HG02852 (cell line): Measurements from ENCODE around the gene UAP1.

ENCODE experiments used
- ATAC-seq: cut with Tn5 transposase; IDR thresholded peaks from one replicate; pipeline ENCODE4 v1.9.1; 2021; ENCODE audit warnings: mild to moderate bottlenecking, moderate library complexity; ENCODE audit not compliant: unreplicated experiment

UAP1 gene

DNA sequence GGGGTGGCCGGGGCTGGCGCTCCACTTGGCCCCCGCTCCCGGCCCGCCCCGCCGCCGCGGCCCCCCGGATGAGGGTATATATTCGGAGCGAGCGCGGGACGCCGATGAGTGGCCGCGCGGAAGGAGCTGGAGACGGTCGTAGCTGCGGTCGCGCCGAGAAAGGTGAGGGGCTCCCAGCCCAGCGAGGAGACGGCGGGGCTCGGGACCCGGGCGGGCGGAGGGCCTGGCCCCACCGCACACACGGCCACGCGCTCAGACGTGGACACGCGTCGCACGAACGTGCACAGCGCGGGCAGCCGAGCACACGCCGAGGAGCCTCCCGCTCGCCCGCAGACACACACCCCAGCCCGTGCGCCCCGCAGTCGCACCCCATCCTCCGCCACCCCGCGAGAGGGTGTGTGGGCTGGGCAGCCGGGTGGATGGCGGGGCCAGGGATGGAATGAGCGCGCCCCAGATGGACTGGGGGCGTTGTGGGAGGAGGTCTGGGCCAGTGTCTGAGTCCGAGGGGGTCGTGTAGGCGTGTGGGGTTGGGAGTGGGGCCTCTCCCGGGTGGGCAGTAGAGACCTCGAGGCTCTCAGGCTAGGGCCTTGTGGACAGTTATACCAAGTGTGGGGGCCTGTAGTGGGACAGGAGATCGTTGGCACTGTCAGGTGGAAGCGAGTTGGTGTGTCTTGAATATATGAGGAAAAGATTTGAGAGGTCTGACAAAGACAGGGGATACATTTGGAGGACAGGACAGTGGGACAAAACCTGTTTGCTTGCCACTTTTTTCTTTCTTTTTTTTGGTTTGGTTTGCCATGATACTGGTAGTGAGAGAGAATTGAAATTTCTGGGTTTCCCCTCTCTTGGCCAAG, at the start of gene UAP1:
Gene UAP1 (plus strand): TSS at position 107 of the 854 bp plus-strand sequence. CDS start 4,347 bp downstream, outside the sequence.
- peak; percentile 34 for ATAC-seq

DNA sequence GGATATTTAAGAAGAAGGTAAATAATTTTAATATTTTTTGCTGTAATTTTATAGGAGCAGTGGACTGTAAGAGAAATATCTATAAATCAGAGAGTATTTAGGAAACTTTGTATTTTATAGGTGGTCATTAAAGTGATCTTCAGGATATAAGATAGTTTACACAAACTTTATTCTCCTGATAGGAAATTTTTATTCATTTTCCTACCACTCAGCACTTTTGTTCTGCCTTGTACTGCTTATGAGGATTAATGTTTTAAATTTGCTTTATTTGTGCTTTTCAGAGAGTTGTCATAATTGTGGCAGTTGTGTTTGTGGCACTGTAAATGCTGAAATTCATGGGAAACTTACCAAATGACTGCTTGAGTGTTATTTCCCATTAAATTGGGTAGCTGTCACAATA, 34.2 kb upstream of the UAP1 start:
- ATAC-seq = no peak

GRCh38 chr1:162530307-162530987, 31.1 kb upstream of the UAP1 start:
- peak; percentile 95 for ATAC-seq

- no peak for ATAC-seq
Observed at GRCh38 chr1:162530988-162531319, 30.6 kb upstream of the UAP1 start.

GRCh38 chr1:162535501-162535900, 26.0 kb upstream of the UAP1 start:
- no peak for ATAC-seq

GRCh38 chr1:162536511-162536910, 25.0 kb upstream of the UAP1 start:
- no peak for ATAC-seq

GRCh38 chr1:162537216-162537615, 24.3 kb upstream of the UAP1 start:
- no peak for ATAC-seq

DNA sequence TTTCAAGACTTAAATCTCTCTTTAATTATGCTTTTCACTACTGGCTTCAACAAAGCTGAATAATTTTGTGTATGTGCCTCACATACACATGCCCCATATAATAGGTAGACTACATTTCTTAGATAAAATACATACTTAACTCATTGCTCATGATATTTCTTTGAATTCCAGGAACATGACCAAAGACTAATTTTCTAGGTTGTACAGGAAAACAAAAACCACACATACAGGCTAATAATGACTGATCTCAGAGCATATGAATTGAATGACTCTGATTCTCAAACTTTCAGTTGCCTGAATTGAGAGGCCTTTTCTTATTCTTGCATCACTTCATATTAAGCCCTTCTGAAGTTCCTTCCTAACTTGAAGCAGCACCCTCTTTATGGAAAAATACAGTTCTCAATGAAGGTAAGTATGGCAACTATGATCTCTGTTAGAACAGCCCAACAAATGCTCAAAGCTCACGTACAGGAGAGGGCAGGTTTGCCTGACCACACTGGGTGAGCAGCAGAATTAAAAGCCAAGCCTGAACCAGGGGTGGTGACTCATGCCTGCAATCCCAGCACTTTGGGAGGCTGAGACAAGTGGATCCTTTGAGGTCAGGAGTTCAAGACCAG, 22.6 kb upstream of the UAP1 start:
- ATAC-seq = no peak

DNA sequence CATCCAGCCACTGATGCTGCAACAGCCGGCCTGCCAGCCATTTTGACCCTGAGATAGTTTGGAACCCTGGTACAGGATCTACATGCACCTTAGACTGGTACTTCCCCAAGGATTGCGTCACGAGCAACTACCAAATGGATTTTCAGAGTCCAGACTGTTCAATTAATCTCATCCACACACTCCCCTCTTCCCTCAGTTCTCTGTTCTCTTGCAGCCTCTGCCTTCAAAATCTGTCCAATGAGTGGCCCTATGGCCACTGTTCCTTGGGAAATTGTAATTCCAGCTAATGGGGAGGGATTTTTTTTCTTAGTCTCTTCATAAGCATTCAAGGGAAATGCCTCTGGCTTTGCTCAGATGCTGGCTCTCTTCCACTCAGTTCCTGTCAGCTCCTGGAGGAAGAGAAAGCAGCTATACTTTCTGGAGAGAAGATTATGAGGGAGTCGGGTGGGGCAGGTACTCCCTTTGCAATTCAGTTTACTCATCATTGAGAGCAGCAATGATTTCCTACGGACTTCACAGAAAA, 19.8 kb upstream of the UAP1 start:
- ATAC-seq = no peak

GRCh38 chr1:162543228-162543627, 18.3 kb upstream of the UAP1 start:
- ATAC-seq = no peak

DNA sequence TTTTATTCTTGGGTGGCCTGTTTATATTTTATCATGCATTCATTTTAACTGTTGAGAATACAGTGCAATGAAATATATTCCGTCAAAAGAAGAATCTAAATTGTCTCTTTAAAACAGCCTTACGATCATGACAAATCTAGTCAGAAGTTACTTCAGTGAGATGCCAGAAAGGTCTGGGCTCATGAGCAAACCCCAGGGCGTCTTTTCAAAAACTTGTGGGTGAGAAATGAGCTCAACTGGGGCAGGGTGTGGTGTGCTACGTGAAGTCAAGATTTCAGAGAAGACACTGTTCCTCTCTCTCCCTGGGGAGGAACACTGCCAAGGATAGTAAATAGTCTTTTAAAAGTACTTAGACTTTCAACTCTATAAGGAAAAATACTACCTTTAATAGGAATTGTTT, 13.4 kb upstream of the UAP1 start:
- ATAC-seq = no peak

DNA sequence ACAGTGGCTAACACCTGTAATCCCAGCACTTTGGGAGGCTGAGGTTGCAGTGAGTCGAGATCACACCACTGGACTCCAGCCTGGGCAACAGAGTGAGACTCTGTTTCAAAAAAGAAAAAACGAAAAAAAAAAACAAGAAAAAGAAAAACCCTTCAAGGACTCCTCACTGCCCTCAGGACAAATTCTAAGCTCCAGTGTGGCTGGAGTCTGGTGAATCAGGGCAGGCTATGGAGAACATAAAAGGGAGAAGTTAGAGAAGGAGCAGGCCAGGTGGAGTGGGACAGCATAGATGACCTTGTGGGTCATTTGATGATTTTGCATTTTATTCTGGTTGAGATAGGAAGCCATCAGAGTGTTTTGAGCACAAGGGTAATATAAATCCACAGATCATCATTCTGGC, 12.5 kb upstream of the UAP1 start:
- ATAC-seq = no peak

DNA sequence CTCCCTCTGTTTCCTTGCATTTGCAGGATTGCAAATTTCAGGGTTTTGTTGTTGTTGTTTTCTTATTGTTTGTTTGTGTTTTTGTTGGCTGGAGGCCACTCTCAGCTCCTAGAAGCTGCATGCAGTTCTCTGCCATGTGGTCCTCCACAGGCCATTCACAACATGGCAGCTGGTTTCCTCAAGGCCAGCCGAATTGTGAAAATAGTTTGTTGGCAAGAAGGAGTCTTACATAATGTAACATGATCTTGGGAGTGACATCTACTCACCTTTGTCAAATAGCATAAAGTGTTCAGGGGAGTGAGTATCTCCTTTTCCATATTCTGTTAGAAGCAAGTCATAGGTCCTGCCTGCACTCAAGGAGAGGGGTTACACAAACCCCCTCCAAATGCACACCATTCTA, 10.6 kb upstream of the UAP1 start:
- ATAC-seq = no peak

GRCh38 chr1:162551969-162552683, 9.4 kb upstream of the UAP1 start:
- no peak for ATAC-seq

- no peak for ATAC-seq
Observed at GRCh38 chr1:162552684-162553252, 8.8 kb upstream of the UAP1 start.

DNA sequence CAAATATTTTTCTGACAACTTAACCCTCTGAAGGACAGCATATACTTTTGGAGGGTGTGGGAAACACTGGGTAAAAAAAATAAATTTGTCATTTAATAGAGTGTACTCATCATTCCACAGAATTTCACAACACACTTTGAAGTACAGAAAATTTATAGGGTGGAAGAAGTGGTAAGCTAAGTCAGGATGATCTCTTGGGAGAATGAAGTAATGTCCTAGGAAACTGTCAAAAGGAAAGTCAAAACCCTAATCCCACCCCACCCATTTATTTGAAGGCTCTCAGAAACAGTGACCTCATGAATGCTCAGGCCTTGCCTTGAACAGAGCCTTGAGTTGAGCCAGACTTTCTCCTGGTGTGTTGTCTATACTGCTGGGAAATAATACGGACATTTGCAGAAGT, 7.3 kb upstream of the UAP1 start:
- ATAC-seq = no peak

- no peak for ATAC-seq
Observed at GRCh38 chr1:162557536-162557935, 4.0 kb upstream of the UAP1 start.

GRCh38 chr1:162560303-162561036, 1.1 kb upstream of the UAP1 start:
- no peak for ATAC-seq

DNA sequence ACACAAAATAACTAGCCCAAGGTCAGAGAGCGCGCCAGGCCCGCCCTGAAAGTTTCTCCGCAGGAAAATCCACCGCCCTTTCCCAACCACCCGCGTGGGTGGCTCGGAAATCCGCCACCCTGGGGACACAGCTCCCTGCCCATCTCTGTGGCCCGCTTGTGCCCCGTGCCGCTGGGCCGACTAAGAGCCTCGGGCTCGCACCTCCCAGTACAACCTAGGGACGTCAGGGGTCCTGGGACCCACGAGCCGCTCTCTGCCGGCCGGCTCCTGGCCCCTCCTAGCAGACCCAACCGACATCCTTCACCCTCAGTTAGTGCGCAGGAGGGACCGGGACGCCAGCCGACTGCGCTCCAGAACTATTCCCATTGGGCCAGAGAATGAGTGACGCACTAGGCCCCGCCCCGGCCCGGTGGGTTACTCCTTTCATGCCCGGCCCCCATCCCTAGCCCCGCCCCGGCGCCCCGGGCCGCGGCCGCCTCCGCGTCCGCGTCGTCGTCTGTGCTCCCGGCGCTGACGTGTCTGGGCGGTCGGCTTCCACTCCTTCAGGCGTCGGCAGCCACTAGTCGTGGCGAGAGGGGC, 396 bp upstream of the UAP1 start:
- ATAC-seq = peak; percentile 96

GRCh38 chr1:162562470-162562828, 927 bp downstream of the UAP1 start:
- ATAC-seq = no peak
